ENCODE data around the gene ULBP3. TPM values are rescaled to one million over a fixed set of nuclear protein-coding genes. Genes with fewer than 3 reads are reported as not detected.

Gene ULBP3
- not detected in 2 replicates for polyA plus RNA-seq

DNA sequence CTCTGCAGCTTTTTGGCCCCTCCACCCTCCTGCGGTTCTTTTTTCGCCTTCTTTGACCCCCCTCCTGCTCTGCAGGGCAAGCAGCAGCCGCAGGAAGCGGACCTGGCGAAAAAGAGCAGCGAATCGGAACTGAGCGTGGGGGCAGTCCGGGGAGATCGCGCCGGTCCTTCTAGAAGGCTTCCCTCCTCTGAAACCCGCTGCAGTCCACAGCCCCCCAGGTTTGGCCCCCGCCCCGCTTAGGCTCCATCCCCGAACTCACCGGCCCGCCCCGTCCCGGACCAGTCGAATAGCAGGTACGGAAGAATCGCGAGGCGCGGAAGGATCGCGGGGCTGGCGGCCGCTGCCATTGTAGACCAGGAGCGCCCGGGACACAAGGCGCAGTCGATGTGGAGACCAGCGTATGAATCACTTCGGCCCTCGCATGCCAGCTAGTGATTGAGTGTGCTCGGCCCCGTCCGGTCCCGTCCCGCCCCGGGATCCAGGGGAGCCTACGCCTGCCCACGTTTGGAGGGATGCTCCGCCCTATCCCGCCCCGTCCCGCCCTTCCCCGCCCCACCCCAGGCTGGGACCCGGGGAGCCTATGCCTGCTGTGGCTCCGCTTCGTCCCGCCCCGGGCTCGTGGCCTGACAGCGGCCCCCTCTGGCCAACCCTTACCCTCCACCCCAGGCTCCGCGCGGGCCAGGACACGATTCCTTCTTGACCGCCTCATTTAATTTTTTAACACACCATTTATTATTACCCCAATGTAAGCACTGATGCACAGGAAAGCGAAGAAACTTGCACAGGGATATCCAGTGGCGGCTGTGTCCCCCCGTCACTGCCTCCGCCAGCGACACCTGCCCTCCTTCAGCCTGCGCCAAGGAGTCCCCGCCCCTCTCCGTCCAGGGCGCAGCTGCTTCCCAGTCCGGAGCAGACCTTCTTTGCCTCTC lies at the start of gene ULBP3:
TSS of gene ULBP3 (minus strand) at position 402 of the 929 bp plus-strand sequence. CDS start at position 347, 55 bp downstream.

DNA sequence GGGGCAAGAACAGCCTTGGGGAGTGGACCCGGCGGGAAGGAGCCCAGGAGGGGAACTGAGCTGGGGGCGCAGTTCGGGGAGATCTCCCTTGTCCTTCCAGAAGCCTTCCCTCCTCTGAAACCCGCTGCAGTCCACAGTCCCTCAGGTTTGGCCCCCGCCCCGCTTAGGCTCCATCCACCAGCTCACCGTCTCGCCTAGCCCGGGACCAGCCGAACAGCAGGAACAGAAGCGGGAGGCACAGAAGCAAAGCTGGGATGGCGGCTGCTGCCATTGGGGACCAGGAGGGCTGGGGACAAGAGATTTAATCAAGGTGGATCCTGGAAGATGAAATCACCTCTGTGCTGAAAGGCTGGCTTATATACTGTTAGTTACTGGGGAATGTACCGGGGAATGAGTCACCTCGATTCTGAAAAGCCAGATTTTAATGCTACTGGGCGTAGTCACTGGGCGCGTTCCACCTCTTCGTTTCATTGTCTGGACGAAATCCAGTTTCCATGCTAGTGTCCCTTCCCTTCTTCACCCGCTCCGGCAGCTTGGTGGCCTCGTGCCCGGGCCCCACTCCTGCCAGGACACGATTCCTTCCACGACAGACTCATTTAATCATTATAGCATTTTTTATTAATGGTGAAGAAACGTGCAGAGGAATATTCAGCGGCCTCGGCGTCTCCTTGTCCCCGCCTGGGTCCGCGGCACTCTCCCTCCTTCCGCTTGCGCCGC lies 43.6 kb downstream of the ULBP3 start, which contains the start of gene RAET1L:
TSS of gene RAET1L (minus strand) at position 332 of the 717 bp plus-strand sequence. CDS start at position 271, 61 bp downstream.

Other genes starting within 250 kb of the ULBP3 start
- gene LRP11, start 204.8 kb downstream of the ULBP3 start, polyA plus RNA-seq: 46.1 and 48.8 TPM in 2 replicates
- gene RAET1E, start 171.0 kb downstream of the ULBP3 start, polyA plus RNA-seq: 0.34 TPM in 1 of 2 replicates, not detected in the other
- gene RAET1G, start 146.0 kb downstream of the ULBP3 start, polyA plus RNA-seq: not detected in 2 replicates
- gene ULBP2, start 127.1 kb downstream of the ULBP3 start, polyA plus RNA-seq: 5.6 and 9.5 TPM in 2 replicates
- not detected in 2 replicates for gene ULBP1, start 105.2 kb downstream of the ULBP3 start, polyA plus RNA-seq
- gene RAET1L, start 43.6 kb downstream of the ULBP3 start, polyA plus RNA-seq: not detected in 2 replicates
- gene PPP1R14C, start 73.9 kb upstream of the ULBP3 start, polyA plus RNA-seq: 0.25 and 9.2 TPM in 2 replicates

Data from Purkinje cell (primary cell).